Measurements from ENCODE around the gene TRPT1. TPM values are rescaled to one million over a fixed set of nuclear protein-coding genes. Genes with fewer than 3 reads are reported as not detected.
A peak's percentile ranks its signal among the peaks of the same experiment; 100 is the strongest.

Gene TRPT1
- total and polyA plus RNA-seq, 9 of the 15 experiments (the other 6 are each of a cell fraction or from before 2014, with no cell fraction given): 4.6 to 41.7 (median 23.1) TPM

DNA sequence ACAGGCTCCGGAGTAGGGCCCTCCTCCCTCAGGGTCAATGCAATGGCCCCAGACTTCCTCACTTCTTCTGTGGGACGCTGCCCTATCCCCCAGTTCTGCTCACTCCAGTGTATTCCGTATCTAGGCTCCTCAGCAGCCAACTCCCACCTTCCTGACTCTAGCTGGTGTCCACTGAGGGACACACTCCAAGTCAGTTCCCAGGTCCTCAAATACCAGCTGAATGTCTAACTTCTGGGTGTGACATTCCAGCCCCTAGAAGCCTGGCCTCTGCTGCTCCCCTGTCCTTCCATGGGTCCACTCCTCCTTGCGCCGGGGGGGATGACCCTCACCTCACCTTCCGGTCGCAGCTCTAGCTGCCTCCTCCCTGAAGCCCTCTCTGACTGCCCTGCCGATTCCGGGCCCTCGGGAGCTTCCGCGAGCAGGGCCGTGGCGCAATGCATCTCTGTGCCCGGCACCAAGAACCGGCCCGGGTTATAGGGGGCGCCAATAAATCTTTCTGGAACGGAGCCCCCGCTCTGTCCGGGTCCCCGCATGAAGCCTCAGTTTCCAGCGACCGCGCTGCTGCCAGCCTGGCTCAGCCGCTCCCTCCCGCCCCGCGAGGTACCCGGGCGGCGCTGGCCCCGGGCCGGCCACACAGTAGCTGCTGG is 43.0 kb upstream of the TRPT1 start (continued):
- TF ChIP-seq, protein P1, sequence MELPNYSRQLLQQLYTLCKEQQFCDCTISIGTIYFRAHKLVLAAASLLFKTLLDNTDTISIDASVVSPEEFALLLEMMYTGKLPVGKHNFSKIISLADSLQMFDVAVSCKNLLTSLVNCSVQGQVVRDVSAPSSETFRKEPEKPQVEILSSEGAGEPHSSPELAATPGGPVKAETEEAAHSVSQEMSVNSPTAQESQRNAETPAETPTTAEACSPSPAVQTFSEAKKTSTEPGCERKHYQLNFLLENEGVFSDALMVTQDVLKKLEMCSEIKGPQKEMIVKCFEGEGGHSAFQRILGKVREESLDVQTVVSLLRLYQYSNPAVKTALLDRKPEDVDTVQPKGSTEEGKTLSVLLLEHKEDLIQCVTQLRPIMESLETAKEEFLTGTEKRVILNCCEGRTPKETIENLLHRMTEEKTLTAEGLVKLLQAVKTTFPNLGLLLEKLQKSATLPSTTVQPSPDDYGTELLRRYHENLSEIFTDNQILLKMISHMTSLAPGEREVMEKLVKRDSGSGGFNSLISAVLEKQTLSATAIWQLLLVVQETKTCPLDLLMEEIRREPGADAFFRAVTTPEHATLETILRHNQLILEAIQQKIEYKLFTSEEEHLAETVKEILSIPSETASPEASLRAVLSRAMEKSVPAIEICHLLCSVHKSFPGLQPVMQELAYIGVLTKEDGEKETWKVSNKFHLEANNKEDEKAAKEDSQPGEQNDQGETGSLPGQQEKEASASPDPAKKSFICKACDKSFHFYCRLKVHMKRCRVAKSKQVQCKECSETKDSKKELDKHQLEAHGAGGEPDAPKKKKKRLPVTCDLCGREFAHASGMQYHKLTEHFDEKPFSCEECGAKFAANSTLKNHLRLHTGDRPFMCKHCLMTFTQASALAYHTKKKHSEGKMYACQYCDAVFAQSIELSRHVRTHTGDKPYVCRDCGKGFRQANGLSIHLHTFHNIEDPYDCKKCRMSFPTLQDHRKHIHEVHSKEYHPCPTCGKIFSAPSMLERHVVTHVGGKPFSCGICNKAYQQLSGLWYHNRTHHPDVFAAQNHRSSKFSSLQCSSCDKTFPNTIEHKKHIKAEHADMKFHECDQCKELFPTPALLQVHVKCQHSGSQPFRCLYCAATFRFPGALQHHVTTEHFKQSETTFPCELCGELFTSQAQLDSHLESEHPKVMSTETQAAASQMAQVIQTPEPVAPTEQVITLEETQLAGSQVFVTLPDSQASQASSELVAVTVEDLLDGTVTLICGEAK (IDR thresholded peaks at IDR 0.05): peak; percentile 55; the same call in 1 of the 2 replicates
- TF ChIP-seq, protein P1 (CRISPR knock-in tag; IDR thresholded peaks at IDR 0.05): no peak
- TF ChIP-seq ZNF134 (CRISPR knock-in tag; conservative IDR thresholded peaks at IDR 0.05) (0 out of 2 replicates have a peak, but pooled peaks have one; percentile 3), RBM14 (IDR thresholded peaks at IDR 0.05; ENCODE audit: borderline replicate concordance, insufficient read depth, low read depth, low read length) (peak; percentile 95; the same call in 1 of the 2 replicates), ARNT (IDR thresholded peaks at IDR 0.05) (peak in 1 of 2 experiments; percentile 72; a peak in 1 of 4 replicates), NCOA2 (IDR thresholded peaks at IDR 0.05; ENCODE audit: partially characterized antibody in 2 of 2) (no peak), ZNF507 (tag; conservative IDR thresholded peaks at IDR 0.05) (no peak), KAT7 (CRISPR knock-in tag; IDR thresholded peaks at IDR 0.05; ENCODE audit: borderline replicate concordance) (peak; percentile 82; the same call in 1 of the 2 replicates), STAG1 (CRISPR knock-in tag; IDR thresholded peaks at IDR 0.05; ENCODE audit: borderline replicate concordance) (no peak; the same call in 1 of the 2 replicates), HEY1 (CRISPR knock-in tag; IDR thresholded peaks at IDR 0.05; ENCODE audit: borderline replicate concordance) (peak; percentile 75; the same call in 1 of the 2 replicates), HNRNPH1 (optimal IDR thresholded peaks at IDR 0.05; ENCODE audit: low read depth, low read length) (no peak), ZNF232 (CRISPR knock-in tag; IDR thresholded peaks at IDR 0.05) (peak; percentile 16; the same call in 1 of the 2 replicates), MEIS2 (IDR thresholded peaks at IDR 0.05; ENCODE audit: partially characterized antibody) (peak; percentile 2), HLTF (IDR thresholded peaks at IDR 0.05) (0 out of 2 replicates have a peak, but pooled peaks have one; percentile 23), ZBTB33 (CRISPR knock-in tag; IDR thresholded peaks at IDR 0.05) (no peak)
